ENCODE data around the gene CLTA. TPM values are rescaled to one million over a fixed set of nuclear protein-coding genes. Genes with fewer than 3 reads are reported as not detected.

The CLTA gene
- polyA plus RNA-seq, 1 of the 3 experiments (the other 2 are of a cell fraction) = 260 TPM

- Histone ChIP-seq H3K36me3 (replicated peaks in 1 of 2; ENCODE audit: control insufficient read depth in 1 of 2, insufficient read depth in 2 of 2, low read length in 1 of 2) (peaks cover 0 to 30% of the 10 kb centered on the region in 2 experiments), H2AFZ (ENCODE audit: low read depth) (no peak overlapping the region), H3K9ac (no peak overlapping the region), H3K27ac (ENCODE audit: low read depth in 2 of 2, low read length in 1 of 2) (peak overlapping the region in 1 of 2 experiments; percentile 98; a peak in 2 of 4 replicates), H3K79me2 (ENCODE audit: insufficient read depth) (peaks cover 3% of the 10 kb centered on the region), H4K20me1 (ENCODE audit: insufficient read depth) (no peaks in the 10 kb centered on the region), H3F3A (replicated peaks; ENCODE audit: insufficient read depth) (peaks cover 60% of the 10 kb centered on the region), H3K4me2 (peak overlapping the region; percentile 61; the same call in 1 of the 2 replicates), H3K4me1 (ENCODE audit: control insufficient read depth in 1 of 2, insufficient read depth in 2 of 2, low read depth in 1 of 2, low read length in 1 of 2) (peaks cover 22 to 52% of the 10 kb centered on the region in 2 experiments; a peak in 3 of 4 replicates), H3K9me3 (no peaks in the 10 kb centered on the region), H3K27me3 (ENCODE audit: insufficient read depth) (no peaks in the 10 kb centered on the region), H3K9me2 (no peaks in the 10 kb centered on the region), H3K4me3 (ENCODE audit: low read depth in 2 of 2, low read length in 1 of 2) (no peak overlapping the region)
- ChIA-PET POLR2A (interaction anchor here (0.6 kb wide), 1 partner anchor 9 kb away, joined by 3 read pairs; no protein-coding TSS in a partner anchor), CTCF (interaction anchor here (1.2 to 7.0 kb wide), 4 partner anchors 11 to 48 kb away, joined by 3 to 105 read pairs (median 9); no protein-coding TSS in a partner anchor)
- TF ChIP-seq NRF1 (IDR thresholded peaks at IDR 0.05; ENCODE audit: low read depth, low read length) (no peak), ELF1 (IDR thresholded peaks at IDR 0.05) (no peak), TEAD4 (IDR thresholded peaks at IDR 0.05; ENCODE audit: borderline replicate concordance, insufficient read depth) (no peak), YY1 (IDR thresholded peaks at IDR 0.05; ENCODE audit: low read depth) (no peak), TCF12 (IDR thresholded peaks at IDR 0.05) (no peak), NFIC (IDR thresholded peaks at IDR 0.05; ENCODE audit: borderline replicate concordance) (no peak), GATA2 (CRISPR knock-in tag; IDR thresholded peaks at IDR 0.05) (no peak), CHD2 (IDR thresholded peaks at IDR 0.05; ENCODE audit: low read length, partially characterized antibody) (no peak), GABPA (IDR thresholded peaks at IDR 0.05; ENCODE audit: low read depth) (no peak), RCOR1 (IDR thresholded peaks at IDR 0.05; ENCODE audit: low read length) (no peak), EP300 (IDR thresholded peaks at IDR 0.05; ENCODE audit: borderline replicate concordance in 1 of 2, low read depth in 1 of 2, low read length in 1 of 2) (no peak), USF2 (IDR thresholded peaks at IDR 0.05; ENCODE audit: borderline replicate concordance, low read depth, low read length) (no peak), RFX5 (IDR thresholded peaks at IDR 0.05; ENCODE audit: low read length) (no peak), FOSL2 (IDR thresholded peaks at IDR 0.05; ENCODE audit: borderline replicate concordance, low read depth) (no peak), JUND (IDR thresholded peaks at IDR 0.05) (no peak), SIN3A (IDR thresholded peaks at IDR 0.05; ENCODE audit: borderline replicate concordance, low read depth, low read length) (no peak)
- WGBS (ENCODE audit: low lambda C conversion rate) = 91% methylated on average over 4 of the region's 4 CpGs
- DNase-seq = no peak
Measured at GRCh38 chr9:36150574-36151315, 40.0 kb upstream of the CLTA start.

Measured in SK-N-SH (cell line).